Measurements from ENCODE around the gene GABPA. TPM values are rescaled to one million over a fixed set of nuclear protein-coding genes. Genes with fewer than 3 reads are reported as not detected.

GABPA gene
- total RNA-seq, 1 experiment from 2014 or later = 23.8 TPM

- DNase-seq (ENCODE audit: low read depth) = no peak
Measured at GRCh38 chr21:25809013-25809412, 74.2 kb downstream of the GABPA start.

- DNase-seq (ENCODE audit: low read depth) = no peak
Measured at GRCh38 chr21:25811186-25811585, 76.4 kb downstream of the GABPA start.

- DNase-seq (ENCODE audit: low read depth) = peak; percentile 58
Measured at GRCh38 chr21:25813917-25814316, 79.1 kb downstream of the GABPA start.

GRCh38 chr21:25818121-25818520, 83.3 kb downstream of the GABPA start:
- DNase-seq (ENCODE audit: low read depth) = no peak

GRCh38 chr21:25818551-25818950, 83.8 kb downstream of the GABPA start:
- DNase-seq (ENCODE audit: low read depth) = no peak

Other genes starting within 250 kb of the GABPA start
- 68.1 and 80.5 TPM in 2 replicates for gene MRPL39, start 127.5 kb upstream of the GABPA start, total RNA-seq (2014; rRNA removed; shearing (Covaris generic))
- 1.5 and 1.9 TPM in 2 replicates for gene JAM2, start 95.7 kb upstream of the GABPA start, total RNA-seq (2014; rRNA removed; shearing (Covaris generic))
- 100 and 114 TPM in 2 replicates for gene ATP5PF, start 68 bp upstream of the GABPA start, total RNA-seq (2014; rRNA removed; shearing (Covaris generic))

Measured in RPMI7951 (cell line).